ENCODE results near the gene HOXB6.

The HOXB6 gene

DNA sequence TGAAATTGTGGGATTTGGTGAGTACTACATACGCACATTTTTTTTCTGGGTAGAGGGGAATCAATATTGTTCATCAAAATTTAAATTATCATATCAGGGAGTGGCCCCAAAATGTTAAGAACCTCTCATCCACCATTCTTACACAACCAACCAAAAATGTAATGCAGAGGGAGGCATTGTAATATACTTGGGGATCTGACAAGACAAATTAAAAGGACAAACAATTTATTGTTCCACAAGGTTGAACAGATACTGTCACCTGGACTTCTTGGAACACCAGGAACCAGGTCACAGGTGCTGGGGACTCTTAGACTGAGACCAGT, 36.0 kb upstream of the HOXB6 start:
- TF ChIP-seq, protein P1, sequence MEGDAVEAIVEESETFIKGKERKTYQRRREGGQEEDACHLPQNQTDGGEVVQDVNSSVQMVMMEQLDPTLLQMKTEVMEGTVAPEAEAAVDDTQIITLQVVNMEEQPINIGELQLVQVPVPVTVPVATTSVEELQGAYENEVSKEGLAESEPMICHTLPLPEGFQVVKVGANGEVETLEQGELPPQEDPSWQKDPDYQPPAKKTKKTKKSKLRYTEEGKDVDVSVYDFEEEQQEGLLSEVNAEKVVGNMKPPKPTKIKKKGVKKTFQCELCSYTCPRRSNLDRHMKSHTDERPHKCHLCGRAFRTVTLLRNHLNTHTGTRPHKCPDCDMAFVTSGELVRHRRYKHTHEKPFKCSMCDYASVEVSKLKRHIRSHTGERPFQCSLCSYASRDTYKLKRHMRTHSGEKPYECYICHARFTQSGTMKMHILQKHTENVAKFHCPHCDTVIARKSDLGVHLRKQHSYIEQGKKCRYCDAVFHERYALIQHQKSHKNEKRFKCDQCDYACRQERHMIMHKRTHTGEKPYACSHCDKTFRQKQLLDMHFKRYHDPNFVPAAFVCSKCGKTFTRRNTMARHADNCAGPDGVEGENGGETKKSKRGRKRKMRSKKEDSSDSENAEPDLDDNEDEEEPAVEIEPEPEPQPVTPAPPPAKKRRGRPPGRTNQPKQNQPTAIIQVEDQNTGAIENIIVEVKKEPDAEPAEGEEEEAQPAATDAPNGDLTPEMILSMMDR (IDR thresholded peaks at IDR 0.05; ENCODE audit: low read depth, low read length, missing control alignments), result no peak
- DNase-seq (ENCODE audit: low read depth), result no peak

DNA sequence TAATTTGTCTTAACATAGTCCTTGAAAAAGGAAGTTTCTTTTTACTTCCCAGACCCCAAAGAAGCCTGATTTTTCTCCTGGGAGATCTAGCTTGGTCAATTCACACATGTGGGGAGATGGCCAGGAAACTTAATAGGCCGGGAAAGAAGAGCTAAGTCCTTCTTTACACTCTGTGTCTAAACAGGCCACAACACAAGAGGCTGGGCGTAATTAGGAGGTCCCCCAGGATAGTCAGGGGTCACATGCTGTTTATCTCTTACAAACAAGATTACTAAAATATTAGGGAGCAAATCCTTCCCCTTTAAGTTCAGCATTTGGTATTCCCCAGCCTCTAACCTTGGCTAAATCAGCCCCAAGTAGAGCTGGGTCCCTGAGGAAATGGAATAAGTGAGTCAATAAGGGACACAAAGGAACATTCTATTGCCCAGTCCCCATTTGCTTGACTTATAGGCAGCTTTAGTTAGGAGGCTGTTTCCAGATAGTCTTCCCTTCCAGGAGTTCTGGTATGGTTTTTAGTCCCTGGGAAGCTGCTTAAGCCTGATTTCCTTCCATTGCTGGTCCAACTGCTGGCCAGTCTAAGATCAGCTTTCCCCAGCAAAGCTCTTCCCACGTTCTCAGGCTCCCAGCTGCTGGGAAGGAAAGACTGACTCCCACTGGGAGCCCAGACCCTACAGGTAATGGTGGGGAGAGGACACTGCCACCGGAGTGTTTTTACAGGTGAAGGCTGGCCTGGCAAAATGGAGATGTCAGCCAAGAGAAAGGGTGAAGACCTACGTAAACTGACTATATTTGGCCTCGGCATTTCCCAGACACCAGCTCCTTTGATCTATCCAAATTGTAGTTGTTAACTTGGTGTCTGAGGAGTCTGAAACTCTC, 35.4 kb upstream of the HOXB6 start:
- TF ChIP-seq, protein P1 (IDR thresholded peaks at IDR 0.05; ENCODE audit: low read depth, low read length, missing control alignments), result no peak
- no peak for DNase-seq (ENCODE audit: low read depth)

More for the DNA sequence above, 36.0 kb upstream of the HOXB6 start:
- no peak overlapping the region for H3K4me3 ChIP-seq (ENCODE audit: low read depth, low read length)

DNA sequence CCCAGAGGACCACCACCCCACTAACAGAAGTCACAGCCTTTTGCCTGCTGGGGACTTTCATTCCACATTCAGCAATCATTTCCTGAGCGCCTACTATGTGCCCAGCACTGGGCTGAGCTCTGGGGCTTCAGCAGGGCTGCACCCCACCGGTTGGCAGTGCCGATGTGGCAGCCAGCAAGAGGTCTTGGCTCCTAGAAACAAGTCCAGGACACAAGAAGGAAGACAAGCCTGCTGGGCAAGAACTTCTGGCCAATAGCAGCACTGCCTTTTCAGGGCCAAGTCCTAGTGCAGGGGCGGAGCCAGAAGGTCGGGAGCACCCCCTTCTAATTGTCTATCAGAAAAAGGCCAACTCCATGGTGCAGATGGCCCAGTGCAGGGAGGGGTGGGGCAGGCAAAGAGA, 34.4 kb upstream of the HOXB6 start:
- DNase-seq (ENCODE audit: low read depth), result no peak
- no peak overlapping the region for H3K4me3 ChIP-seq (ENCODE audit: low read depth, low read length)
- TF ChIP-seq, protein P1 (IDR thresholded peaks at IDR 0.05; ENCODE audit: low read depth, low read length, missing control alignments), result no peak

More for the DNA sequence above, 35.4 kb upstream of the HOXB6 start:
- no peak overlapping the region for H3K4me3 ChIP-seq (ENCODE audit: low read depth, low read length)

DNA sequence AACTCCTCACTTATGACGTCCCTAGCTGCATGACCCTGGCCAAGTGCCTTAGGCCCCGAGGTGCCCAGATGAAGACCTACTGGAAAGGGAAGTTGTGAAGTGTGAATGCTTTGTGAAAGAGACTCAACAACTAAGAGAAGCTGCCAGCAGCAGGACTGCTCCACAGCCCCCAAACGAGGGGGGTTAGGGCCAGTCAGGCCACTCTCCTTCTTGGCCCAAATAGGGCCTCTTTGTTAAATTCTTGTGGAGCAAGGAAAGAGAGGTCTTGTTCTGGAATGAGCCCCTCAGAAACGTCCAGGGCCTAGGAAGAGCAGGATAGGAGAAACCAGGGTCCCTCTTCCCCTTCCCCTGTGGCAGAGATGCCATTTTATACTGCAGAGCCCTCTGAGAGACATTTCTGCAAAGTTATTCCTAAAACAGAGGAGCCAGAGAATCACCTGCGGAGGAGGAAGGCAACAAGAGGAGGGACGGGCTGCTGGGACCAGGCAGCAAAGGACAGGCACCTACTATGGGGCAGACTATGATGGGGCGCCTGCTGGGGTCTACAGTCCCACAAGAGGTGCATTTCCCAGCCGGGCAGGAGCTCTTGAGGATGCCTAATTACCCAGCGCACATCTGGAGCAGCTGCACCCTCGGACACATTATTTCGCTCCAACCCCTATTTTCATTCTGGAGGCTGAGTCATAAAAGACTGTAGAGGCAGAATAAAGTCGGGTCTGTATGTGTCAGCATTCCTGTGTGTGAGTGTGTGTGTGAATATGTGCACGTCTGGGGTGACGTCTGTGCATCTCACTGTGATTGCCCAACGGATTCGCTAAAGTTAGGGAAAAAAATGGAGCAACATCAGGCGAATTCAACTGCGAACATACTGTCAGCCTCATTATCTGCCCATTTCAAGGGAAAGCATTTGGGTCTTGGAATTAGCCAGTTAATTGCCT, 32.8 kb upstream of the HOXB6 start:
- DNase-seq (ENCODE audit: low read depth), result no peak
- TF ChIP-seq, protein P1 (IDR thresholded peaks at IDR 0.05; ENCODE audit: low read depth, low read length, missing control alignments), result no peak

DNA sequence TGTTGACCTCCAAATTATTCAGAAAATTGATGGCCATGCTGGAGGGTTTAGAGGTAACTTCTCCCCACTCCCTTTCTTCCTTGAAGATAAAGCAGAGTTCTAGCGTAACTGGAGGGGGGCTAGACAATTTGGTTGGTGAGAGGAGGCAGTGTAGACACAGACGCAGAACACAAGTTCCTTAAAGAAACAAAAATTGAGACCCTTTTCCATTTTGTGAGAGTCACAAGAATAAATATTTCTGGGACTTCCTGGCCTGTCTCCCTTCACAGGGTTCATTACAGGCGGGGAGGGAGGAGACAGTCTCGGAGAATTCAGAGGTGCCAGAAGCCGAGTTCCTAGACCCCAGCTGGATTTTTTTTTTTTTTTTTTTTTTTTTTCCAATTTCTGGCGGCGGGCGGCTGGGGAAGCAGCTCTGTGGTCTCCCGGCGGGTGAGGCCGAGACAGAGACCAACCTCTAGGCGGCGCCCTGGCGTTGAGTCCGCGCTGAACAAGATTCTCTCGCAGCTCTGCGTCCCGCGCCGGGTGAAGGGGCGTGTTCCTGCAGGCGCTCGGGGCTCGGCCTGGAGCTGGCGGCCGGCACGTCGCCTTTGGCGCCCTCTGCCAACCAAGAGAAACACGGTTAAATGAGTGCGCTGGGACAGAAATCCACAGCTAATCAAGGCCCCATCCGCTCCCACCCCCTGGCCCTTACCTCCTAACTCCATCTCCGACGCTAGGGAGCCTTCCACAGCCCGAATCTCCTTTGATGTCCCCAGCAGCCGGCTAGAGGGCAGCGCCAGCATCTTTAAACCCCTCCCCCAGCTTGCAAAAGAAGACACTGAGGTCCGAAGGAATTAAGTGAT, 31.6 kb upstream of the HOXB6 start:
- H3K4me3 ChIP-seq (ENCODE audit: low read depth, low read length), result no peak overlapping the region
- no peak for DNase-seq (ENCODE audit: low read depth)

More for the DNA sequence above, 32.8 kb upstream of the HOXB6 start:
- H3K4me3 ChIP-seq (ENCODE audit: low read depth, low read length), result no peak overlapping the region

More for the DNA sequence above, 31.6 kb upstream of the HOXB6 start:
- TF ChIP-seq, protein P1 (IDR thresholded peaks at IDR 0.05; ENCODE audit: low read depth, low read length, missing control alignments), result peak; percentile 74
